ENCODE results near the gene P3H4. TPM values are rescaled to one million over a fixed set of nuclear protein-coding genes. Genes with fewer than 3 reads are reported as not detected.
"Not testable (repeated sequence)": the region's sequence is repeated elsewhere in the genome, so short reads cannot be mapped to it uniquely, and the experiment has no call there.

Gene P3H4
- total RNA-seq, 1 experiment from 2014 or later: 58.9 TPM

- H3K27me3 ChIP-seq (ENCODE audit: control insufficient read depth, insufficient read depth, low read length); BruUV-seq (replicated peaks); intact Hi-C loops (cut with micrococcal nuclease; ENCODE audit: unreplicated experiment); H3K9me3 ChIP-seq (ENCODE audit: control insufficient read depth, insufficient read depth, low read depth, low read length); DNase-seq (ENCODE audit: low read depth, low spot score); H3K36me3 ChIP-seq (ENCODE audit: control insufficient read depth, insufficient read depth, low read length); in situ Hi-C loops (cut with HindIII; ENCODE audit: low pct_unique_long_range_greater_than_20kb, low sequenced_read_pairs); H3K4me3 ChIP-seq (ENCODE audit: low read depth in 2 of 2, low read length in 2 of 2); ATAC-seq; POLR2A ChIA-PET: not testable (repeated sequence)
- peak overlapping the region; percentile 94 for H3K27ac ChIP-seq (ENCODE audit: low read length)
- peaks cover 61% of the 10 kb centered on the region for H3K4me1 ChIP-seq (ENCODE audit: control insufficient read depth, insufficient read depth, low read length)
- CTCF ChIA-PET: interaction anchor here (0.5 to 1.1 kb wide), 3 partner anchors 23 to 87 kb away, joined by 3 to 5 read pairs (median 4); no protein-coding TSS in a partner anchor
Observed at GRCh38 chr17:41776262-41776900, 35.4 kb downstream of the P3H4 start.

GRCh38 chr17:41775394-41776226 is 36.1 kb downstream of the P3H4 start:
- Histone ChIP-seq H3K4me3 (ENCODE audit: low read depth in 2 of 2, low read length in 2 of 2) (no peak overlapping the region), H3K4me1 (ENCODE audit: control insufficient read depth, insufficient read depth, low read length) (peaks cover 58% of the 10 kb centered on the region), H3K27ac (ENCODE audit: low read length) (peak overlapping the region; percentile 67), H3K36me3 (ENCODE audit: control insufficient read depth, insufficient read depth, low read length) (no peaks in the 10 kb centered on the region), H3K27me3 (ENCODE audit: control insufficient read depth, insufficient read depth, low read length) (no peaks in the 10 kb centered on the region), H3K9me3 (ENCODE audit: control insufficient read depth, insufficient read depth, low read depth, low read length) (no peaks in the 10 kb centered on the region)
- ChIA-PET CTCF (interaction anchor here (0.5 kb wide), 1 partner anchor 88 kb away, joined by 5 read pairs; no protein-coding TSS in a partner anchor), POLR2A (no interaction called here)
- DNase-seq (ENCODE audit: low read depth, low spot score) (no peak), ATAC-seq (no peak)
- TF ChIP-seq CTCF (IDR thresholded peaks at IDR 0.05): no peak
- TF ChIP-seq TCF7L2 (IDR thresholded peaks at IDR 0.05; ENCODE audit: low read depth, low read length): no peak
- TF ChIP-seq SIN3A (IDR thresholded peaks at IDR 0.05; ENCODE audit: borderline replicate concordance, insufficient read depth, low read depth, low read length): no peak
- no peak for TF ChIP-seq REST (IDR thresholded peaks at IDR 0.05; ENCODE audit: insufficient read depth in 1 of 2, low read depth in 2 of 2, low read length in 1 of 2)
- TF ChIP-seq POLR2AphosphoS5 (IDR thresholded peaks at IDR 0.05; ENCODE audit: low read depth, low read length): no peak
- intact Hi-C loops (cut with micrococcal nuclease; ENCODE audit: unreplicated experiment): no loop called here
- no TSS peak for BruUV-seq (replicated peaks)
- in situ Hi-C loops (cut with HindIII; ENCODE audit: low pct_unique_long_range_greater_than_20kb, low sequenced_read_pairs): no loop called here
